GM23248 (cell line): ENCODE measurements around the gene TADA1. TPM values are rescaled to one million over a fixed set of nuclear protein-coding genes. Genes with fewer than 3 reads are reported as not detected.

Experiments used
- DNase-seq: peaks from one replicate; pipeline ENCODE4 v3.0.0-alpha.2; 2015
- H2AFZ ChIP-seq: fragments of 200-600 bp; sonication (generic); 2 replicates; pipeline ENCODE4 v1.6.1; 2016; ENCODE audit warnings: antibody characterized with exemption
- H3F3A ChIP-seq: fragments of 200-600 bp; sonication (generic); 2 replicates; pipeline ENCODE4 v1.6.1; 2016; ENCODE audit warnings: mild to moderate bottlenecking, antibody characterized with exemption, mixed run types; ENCODE audit not compliant: insufficient read depth
- H3K27ac ChIP-seq: fragments of 200-600 bp; sonication (generic); 2 replicates; pipeline ENCODE4 v1.5.1; 2016; ENCODE audit warnings: mild to moderate bottlenecking
- H3K27me3 ChIP-seq: fragments of 200-600 bp; sonication (generic); replicated peaks from 2 replicates; pipeline ENCODE4 v1.6.1; 2016; ENCODE audit warnings: mild to moderate bottlenecking; ENCODE audit not compliant: insufficient read depth
- H3K36me3 ChIP-seq: fragments of 200-600 bp; sonication (generic); 2 replicates; pipeline ENCODE4 v1.6.1; 2016; ENCODE audit warnings: low read depth, mild to moderate bottlenecking
- H3K4me1 ChIP-seq: fragments of 200-600 bp; sonication (generic); 2 replicates; pipeline ENCODE4 v1.6.1; 2016; ENCODE audit warnings: mild to moderate bottlenecking; ENCODE audit not compliant: insufficient read depth
- H3K4me2 ChIP-seq: fragments of 200-600 bp; sonication (generic); one replicate; pipeline ENCODE4 v1.6.1; 2016; ENCODE audit warnings: mild to moderate bottlenecking; ENCODE audit not compliant: unreplicated experiment
- H3K4me3 ChIP-seq: fragments of 200-600 bp; sonication (generic); 2 replicates; pipeline ENCODE4 v1.5.1; 2016; ENCODE audit warnings: mild to moderate bottlenecking
- H3K79me2 ChIP-seq: fragments of 200-600 bp; sonication (generic); 2 replicates; pipeline ENCODE4 v1.6.1; 2016; ENCODE audit warnings: mild to moderate bottlenecking; ENCODE audit not compliant: insufficient read depth
- H3K9ac ChIP-seq: fragments of 200-600 bp; sonication (generic); 2 replicates; pipeline ENCODE4 v1.6.1; 2016; ENCODE audit warnings: mild to moderate bottlenecking
- H3K9me2 ChIP-seq: fragments of 200-600 bp; sonication (generic); 2 replicates; pipeline ENCODE4 v1.6.1; 2016; ENCODE audit warnings: mixed run types, mild to moderate bottlenecking, moderate library complexity; ENCODE audit not compliant: insufficient read depth
- H3K9me3 ChIP-seq: fragments of 200-600 bp; sonication (generic); one replicate; pipeline ENCODE4 v1.6.1; 2017; ENCODE audit warnings: low read depth
- H4K20me1 ChIP-seq: fragments of 200-600 bp; sonication (generic); 2 replicates; pipeline ENCODE4 v1.6.0; 2016; ENCODE audit not compliant: insufficient read depth
- EZH2 ChIP-seq: fragments of 200-600 bp; sonication (generic); IDR thresholded peaks from 2 replicates; pipeline ENCODE4 v1.6.1; 2018; ENCODE audit warnings: antibody characterized with exemption, mild to moderate bottlenecking; ENCODE audit not compliant: insufficient read depth, poor library complexity, severe bottlenecking
- EZH2phosphoT487 ChIP-seq: fragments of 200-600 bp; sonication (generic); IDR thresholded peaks from 2 replicates; pipeline ENCODE4 v1.6.1; 2018; ENCODE audit warnings: antibody characterized with exemption, moderate library complexity, mild to moderate bottlenecking, low read depth; ENCODE audit not compliant: insufficient read depth
- WGBS, 2 experiments: methylation state at CpG; one replicate each; pipeline ENCODE4 v1.1.6; 2015 to 2017; ENCODE audit warnings: low lambda C conversion rate in 2 of 2, low coverage in 1 of 2; ENCODE audit errors: missing lambda C conversion rate in 2 of 2; 5-methylcytosine and 5-hydroxymethylcytosine counted together
- in situ Hi-C: fragments of 300-500 bp; cut with MboI; formaldehyde crosslinking; loops from 2 replicates; pipeline ENCODE4 v1.15.0; 2020
- polyA plus RNA-seq: library from polyadenylated mRNA; unstranded; fragments of >200 nt; fragmentation: Nextera tagmentation; extraction: Ambion mirVana; gene quantifications from 2 replicates; pipeline ENCODE4 v1.2.1, GENCODE V29; 2016
- total RNA-seq: library from RNA; depleted of rRNA; stranded (reverse); fragments of >200 nt; shearing (Covaris generic); gene quantifications from 2 replicates; pipeline ENCODE4 v1.2.3, GENCODE V29; 2014

The TADA1 gene
- total and polyA plus RNA-seq, 2 experiments from 2014 or later, result 7.0 to 9.9 TPM

GRCh38 chr1:166849135-166849534 is 26.9 kb downstream of the TADA1 start:
- TF ChIP-seq EZH2phosphoT487 (no peak), EZH2 (no peak)
- no peaks in the 10 kb centered on the region for H3K27me3 ChIP-seq
- H3K4me2 ChIP-seq, result no peak overlapping the region
- H3K4me3 ChIP-seq, result no peak overlapping the region
- in situ Hi-C loops, result loop anchor here (25.0 kb wide), 1 partner anchor 1112 kb away; no protein-coding TSS in a partner anchor
- H3F3A ChIP-seq, result peaks cover 17% of the 10 kb centered on the region; the same call in 1 of the 2 replicates
- no peak for DNase-seq
- no peak overlapping the region for H3K27ac ChIP-seq
- no peaks in the 10 kb centered on the region for H3K9me2 ChIP-seq
- H3K4me1 ChIP-seq, result peaks cover 8% of the 10 kb centered on the region
- H3K79me2 ChIP-seq, result peaks cover 78% of the 10 kb centered on the region
- no peak overlapping the region for H2AFZ ChIP-seq
- H3K9me3 ChIP-seq, result no peaks in the 10 kb centered on the region
- no peaks in the 10 kb centered on the region; the same call in 1 of the 2 replicates for H4K20me1 ChIP-seq
- no peak overlapping the region for H3K9ac ChIP-seq
- H3K36me3 ChIP-seq, result peaks cover 69% of the 10 kb centered on the region
- 98 to 99% methylated on average over 20 of the region's 20 CpGs for WGBS, 2 experiments

GRCh38 chr1:166848193-166848592 is 27.9 kb downstream of the TADA1 start:
- Histone ChIP-seq H3K4me1 (peaks cover 9% of the 10 kb centered on the region), H3K27ac (no peak overlapping the region), H3K4me2 (no peak overlapping the region), H3K9me2 (no peaks in the 10 kb centered on the region), H3K79me2 (peaks cover 77% of the 10 kb centered on the region), H2AFZ (no peak overlapping the region), H3K36me3 (peaks cover 66% of the 10 kb centered on the region), H3F3A (peaks cover 22% of the 10 kb centered on the region; the same call in 1 of the 2 replicates), H3K9ac (no peak overlapping the region), H3K9me3 (no peaks in the 10 kb centered on the region), H3K27me3 (no peaks in the 10 kb centered on the region), H3K4me3 (no peak overlapping the region), H4K20me1 (no peaks in the 10 kb centered on the region; the same call in 1 of the 2 replicates)
- in situ Hi-C loops, result loop anchor here (25.0 kb wide), 1 partner anchor 1111 kb away; no protein-coding TSS in a partner anchor
- peak; percentile 13 for DNase-seq
- no peak for TF ChIP-seq EZH2
- TF ChIP-seq EZH2phosphoT487, result no peak

- Histone ChIP-seq H4K20me1 (no peaks in the 10 kb centered on the region; the same call in 1 of the 2 replicates), H3K9me3 (no peaks in the 10 kb centered on the region), H3K36me3 (peaks cover 65% of the 10 kb centered on the region), H3K4me2 (no peak overlapping the region), H3K27ac (peak overlapping the region; percentile 30; the same call in 1 of the 2 replicates), H3K4me1 (peaks cover 26% of the 10 kb centered on the region), H2AFZ (no peak overlapping the region), H3K4me3 (no peak overlapping the region), H3K79me2 (peaks cover 84% of the 10 kb centered on the region), H3F3A (peaks cover 21% of the 10 kb centered on the region; the same call in 1 of the 2 replicates), H3K9me2 (no peaks in the 10 kb centered on the region), H3K9ac (no peak overlapping the region), H3K27me3 (no peaks in the 10 kb centered on the region)
- TF ChIP-seq EZH2phosphoT487, result no peak
- peak; percentile 38 for DNase-seq
- WGBS, 2 experiments, result 56 to 58% methylated on average over 7 of the region's 7 CpGs
- in situ Hi-C loops, result loop anchor here (25.0 kb wide), 1 partner anchor 1107 kb away; no protein-coding TSS in a partner anchor
Measured at GRCh38 chr1:166844791-166845190, 31.3 kb downstream of the TADA1 start.

- in situ Hi-C loops, result loop anchor here (25.0 kb wide), 1 partner anchor 1107 kb away; no protein-coding TSS in a partner anchor
- H3K79me2 ChIP-seq, result peaks cover 76% of the 10 kb centered on the region
- no peaks in the 10 kb centered on the region for H3K9me2 ChIP-seq
- TF ChIP-seq EZH2 (no peak), EZH2phosphoT487 (no peak)
- no peak overlapping the region for H3K4me3 ChIP-seq
- H3K9ac ChIP-seq, result peak overlapping the region; percentile 5; the same call in 1 of the 2 replicates
- H3F3A ChIP-seq, result peaks cover 21% of the 10 kb centered on the region; the same call in 1 of the 2 replicates
- H3K27ac ChIP-seq, result peak overlapping the region; percentile 30; the same call in 1 of the 2 replicates
- peak; percentile 15 for DNase-seq
- H3K36me3 ChIP-seq, result peaks cover 58% of the 10 kb centered on the region
- H3K9me3 ChIP-seq, result no peaks in the 10 kb centered on the region
- no peak overlapping the region for H2AFZ ChIP-seq
- no peaks in the 10 kb centered on the region for H3K27me3 ChIP-seq
- H4K20me1 ChIP-seq, result no peaks in the 10 kb centered on the region; the same call in 1 of the 2 replicates
- WGBS, 2 experiments, result 86 to 87% methylated on average over 7 of the region's 7 CpGs
- H3K4me2 ChIP-seq, result no peak overlapping the region
- H3K4me1 ChIP-seq, result peaks cover 26% of the 10 kb centered on the region
Measured at GRCh38 chr1:166843769-166844596, 32.1 kb downstream of the TADA1 start.
